GM12872 (cell line): ENCODE results near the gene NPBWR2.

Source experiments
- TF ChIP-seq, protein P1 (sequence below): IDR thresholded peaks from 3 replicates; pipeline ENCODE4 v1.5.1; 2011; ENCODE audit warnings: low read depth, mild to moderate bottlenecking, low read length, moderate library complexity; ENCODE audit not compliant: insufficient read depth

NPBWR2 gene

DNA sequence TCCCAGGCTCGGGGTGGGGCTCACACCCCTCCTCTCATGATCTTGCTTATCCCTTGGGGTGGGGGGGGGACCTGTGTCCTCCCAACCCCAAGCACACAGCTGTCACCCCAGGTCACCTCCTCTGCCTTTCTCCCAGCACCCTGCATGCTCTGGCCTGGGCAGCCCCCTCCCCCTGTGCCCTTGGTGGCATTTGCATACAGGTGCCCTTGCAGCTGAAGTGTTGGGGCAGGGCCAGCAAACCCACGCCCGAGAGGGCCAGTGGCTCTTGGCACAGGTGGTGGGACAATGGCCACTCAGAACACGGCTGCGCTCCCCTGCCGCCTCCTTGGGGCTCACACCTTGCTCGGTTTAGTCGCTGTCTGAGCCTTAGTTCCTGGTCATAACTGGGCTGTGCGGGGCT lies 45.5 kb upstream of the NPBWR2 start:
- TF ChIP-seq, protein P1, sequence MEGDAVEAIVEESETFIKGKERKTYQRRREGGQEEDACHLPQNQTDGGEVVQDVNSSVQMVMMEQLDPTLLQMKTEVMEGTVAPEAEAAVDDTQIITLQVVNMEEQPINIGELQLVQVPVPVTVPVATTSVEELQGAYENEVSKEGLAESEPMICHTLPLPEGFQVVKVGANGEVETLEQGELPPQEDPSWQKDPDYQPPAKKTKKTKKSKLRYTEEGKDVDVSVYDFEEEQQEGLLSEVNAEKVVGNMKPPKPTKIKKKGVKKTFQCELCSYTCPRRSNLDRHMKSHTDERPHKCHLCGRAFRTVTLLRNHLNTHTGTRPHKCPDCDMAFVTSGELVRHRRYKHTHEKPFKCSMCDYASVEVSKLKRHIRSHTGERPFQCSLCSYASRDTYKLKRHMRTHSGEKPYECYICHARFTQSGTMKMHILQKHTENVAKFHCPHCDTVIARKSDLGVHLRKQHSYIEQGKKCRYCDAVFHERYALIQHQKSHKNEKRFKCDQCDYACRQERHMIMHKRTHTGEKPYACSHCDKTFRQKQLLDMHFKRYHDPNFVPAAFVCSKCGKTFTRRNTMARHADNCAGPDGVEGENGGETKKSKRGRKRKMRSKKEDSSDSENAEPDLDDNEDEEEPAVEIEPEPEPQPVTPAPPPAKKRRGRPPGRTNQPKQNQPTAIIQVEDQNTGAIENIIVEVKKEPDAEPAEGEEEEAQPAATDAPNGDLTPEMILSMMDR = no peak

DNA sequence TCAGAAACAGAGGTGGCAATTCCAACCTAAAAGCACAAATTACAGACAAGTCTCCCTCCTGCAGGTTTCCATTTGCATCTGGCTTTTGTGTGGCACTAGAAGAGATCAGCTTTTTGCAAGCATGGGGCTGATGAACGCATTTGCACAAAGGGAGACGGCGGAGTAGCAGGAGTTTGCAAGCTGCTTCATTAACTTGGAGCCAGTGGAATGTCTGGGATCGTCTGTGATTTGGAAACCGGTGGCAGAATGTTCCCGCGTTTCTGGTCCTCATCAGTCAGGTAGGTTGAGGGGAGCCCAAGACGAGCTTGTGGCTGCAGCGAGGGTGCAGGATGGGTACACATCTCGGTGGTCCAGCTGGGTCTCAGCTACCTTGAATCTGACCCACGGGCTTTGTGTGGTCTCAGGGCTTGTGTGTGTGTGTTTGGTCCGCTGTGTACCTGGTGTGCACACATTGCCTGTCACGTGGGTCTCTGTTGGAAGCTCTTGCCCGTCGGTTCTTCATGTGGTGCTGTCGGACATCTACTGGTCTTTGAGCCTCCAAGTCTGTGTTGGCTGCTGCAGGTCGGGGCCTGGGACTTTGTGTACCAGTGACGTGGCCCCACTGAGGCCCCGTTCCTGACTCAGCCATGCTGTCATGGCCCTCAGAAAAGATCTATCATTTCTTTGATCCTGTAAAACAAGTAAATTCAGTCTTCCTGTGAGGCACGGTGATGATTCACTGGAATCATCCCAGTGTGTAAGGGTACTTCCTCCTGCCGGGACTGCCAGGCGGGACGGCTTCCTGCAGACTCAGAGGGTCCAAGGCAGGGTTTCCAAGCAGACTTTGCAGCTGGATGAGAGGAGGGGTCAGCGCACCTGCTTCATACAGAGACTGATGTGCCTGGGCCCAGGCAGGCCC lies 44.5 kb upstream of the NPBWR2 start:
- TF ChIP-seq, protein P1 = no peak

DNA sequence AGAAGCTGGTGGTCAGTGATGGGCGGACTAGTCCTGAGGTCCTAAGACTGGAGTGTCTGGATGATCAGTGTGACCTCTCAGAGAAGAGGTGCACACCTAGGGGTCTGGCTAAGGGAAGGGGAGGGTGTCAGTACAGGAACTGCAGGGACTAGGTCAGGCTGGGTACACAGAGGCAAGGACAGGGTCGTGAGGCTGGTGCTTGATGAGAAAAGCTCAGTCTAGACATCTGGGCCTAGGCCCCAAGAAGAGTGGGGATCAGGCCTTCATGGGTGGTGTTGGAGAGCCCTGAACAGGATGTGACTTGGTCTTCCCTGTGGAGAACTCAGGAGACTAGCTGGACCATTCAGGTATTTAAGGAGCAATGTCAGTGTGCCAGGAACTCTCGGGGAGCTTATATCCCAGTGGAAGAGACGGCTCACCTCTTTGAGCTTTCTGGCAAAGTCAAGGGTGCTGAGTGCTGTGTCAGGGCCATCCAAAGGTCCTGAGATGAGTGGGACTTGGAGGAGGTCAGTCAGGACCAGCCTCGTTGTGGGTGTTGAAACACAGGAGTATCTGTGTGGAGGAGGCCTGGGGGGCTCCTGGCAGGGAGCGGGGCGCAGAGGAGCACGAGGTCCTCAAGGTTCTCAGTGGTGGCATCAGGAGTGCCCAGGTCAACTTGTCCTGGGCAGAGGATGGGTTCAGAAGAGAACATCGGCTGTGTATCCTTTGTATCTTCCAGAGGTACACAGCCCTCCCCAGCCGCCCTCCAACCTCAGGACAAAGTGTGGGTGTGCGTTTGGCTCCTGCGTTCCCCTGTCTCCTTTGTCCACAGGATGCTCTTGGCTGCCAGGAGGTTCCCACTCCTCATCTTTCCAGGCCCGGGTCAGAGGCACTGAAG lies 43.6 kb upstream of the NPBWR2 start:
- TF ChIP-seq, protein P1 = no peak

DNA sequence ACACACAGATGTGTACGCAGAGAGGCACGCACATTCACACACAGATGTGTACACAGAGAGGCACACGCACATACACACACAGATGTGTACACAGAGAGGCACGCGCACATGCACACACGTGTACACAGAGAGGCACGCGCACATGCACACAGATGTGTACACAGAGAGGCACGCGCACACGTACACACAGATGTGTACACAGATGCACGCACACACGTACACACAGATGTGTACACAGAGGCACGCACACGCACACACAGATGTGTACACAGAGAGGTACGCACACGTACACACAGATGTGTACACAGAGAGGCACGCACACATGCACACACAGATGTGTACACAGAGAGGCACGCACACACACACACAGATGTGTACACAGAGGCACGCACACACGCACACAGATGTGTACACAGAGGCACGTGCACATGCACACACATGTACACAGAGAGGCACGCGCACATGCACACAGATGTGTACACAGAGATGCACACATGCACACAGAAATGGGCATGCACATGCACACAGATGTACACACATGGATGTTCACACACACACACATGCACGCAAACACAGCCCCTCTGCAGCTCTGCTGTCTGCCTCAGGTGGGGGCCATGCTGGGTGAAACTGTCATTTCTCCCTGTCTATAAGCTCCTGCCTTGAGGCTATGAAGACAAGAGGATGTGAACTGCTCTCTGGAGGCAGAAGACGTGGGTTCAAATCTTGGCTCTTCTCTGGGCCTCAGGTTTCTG lies 42.6 kb upstream of the NPBWR2 start:
- TF ChIP-seq, protein P1 = no peak

DNA sequence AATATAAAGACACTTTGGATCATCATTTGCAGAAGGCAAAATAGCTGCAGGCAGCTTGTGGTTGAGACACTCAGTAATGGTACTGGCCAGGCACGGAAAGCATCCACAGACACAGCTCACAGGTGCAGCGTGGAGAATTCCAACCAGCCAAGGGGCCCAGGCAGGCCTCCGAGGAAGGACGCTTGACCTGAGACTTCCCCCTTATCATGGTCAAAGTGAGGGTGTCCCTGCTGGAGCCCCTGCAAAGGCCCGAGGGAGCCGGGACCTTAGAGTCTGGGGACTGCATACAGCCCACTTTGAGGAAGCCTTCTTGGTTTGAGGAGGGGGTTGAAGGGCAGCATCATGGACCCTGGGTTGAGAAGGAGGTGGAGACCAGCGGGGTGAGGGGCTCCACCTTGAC lies 41.8 kb upstream of the NPBWR2 start:
- TF ChIP-seq, protein P1 = no peak

DNA sequence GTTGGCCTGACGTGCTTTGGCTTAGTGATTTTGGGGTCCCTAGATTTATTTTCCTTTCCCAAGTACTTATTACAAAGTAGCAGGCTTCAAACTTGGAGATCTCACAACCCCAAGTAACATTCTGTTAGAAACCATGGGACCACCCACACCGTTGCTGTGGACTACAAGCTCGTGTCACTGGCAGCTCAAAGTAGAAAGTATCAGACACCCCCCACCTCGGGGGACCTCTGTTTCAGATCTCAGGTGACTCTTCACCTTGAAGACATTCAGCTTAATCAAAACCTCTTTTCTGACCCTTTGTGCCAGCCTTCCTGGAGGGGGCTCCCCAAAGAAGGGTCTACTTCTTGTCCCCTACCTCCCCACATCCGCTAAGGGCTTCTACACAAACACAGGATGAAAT lies 41.2 kb upstream of the NPBWR2 start:
- TF ChIP-seq, protein P1 = no peak

DNA sequence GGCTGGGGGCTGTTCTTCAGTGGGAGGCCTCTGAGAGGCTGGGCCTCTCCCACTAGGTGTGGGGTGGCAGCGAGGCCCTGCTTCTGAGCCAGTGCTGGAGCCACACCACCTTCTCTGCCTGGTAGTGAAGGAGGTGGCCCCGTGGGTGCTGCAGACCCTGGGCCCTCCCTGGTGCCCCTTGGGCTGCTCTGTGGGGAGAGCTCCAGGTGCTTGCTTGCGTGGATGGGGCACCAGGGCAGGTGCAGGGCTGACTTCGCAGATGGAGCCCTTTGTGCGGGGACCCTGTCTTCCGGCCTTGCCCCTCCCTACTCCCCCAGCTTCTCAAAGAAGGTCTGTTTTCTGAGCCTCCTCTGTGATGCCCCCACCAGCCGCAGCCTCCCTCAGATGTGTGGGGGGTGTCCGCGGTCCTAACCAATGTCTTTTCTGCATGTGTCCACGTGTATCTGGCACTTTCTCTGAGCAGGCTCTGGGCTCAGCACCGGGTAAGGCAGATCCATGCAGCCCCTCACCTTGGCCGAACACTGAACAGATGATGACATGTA lies 39.6 kb upstream of the NPBWR2 start:
- TF ChIP-seq, protein P1 = no peak
